GM19238 (cell line): ENCODE measurements around the gene ADPRS.

Source experiments
- DNase-seq: peaks from one replicate; pipeline ENCODE4 v3.0.0; 2011; ENCODE audit warnings: low spot score; ENCODE audit not compliant: insufficient read length

ADPRS gene

DNA sequence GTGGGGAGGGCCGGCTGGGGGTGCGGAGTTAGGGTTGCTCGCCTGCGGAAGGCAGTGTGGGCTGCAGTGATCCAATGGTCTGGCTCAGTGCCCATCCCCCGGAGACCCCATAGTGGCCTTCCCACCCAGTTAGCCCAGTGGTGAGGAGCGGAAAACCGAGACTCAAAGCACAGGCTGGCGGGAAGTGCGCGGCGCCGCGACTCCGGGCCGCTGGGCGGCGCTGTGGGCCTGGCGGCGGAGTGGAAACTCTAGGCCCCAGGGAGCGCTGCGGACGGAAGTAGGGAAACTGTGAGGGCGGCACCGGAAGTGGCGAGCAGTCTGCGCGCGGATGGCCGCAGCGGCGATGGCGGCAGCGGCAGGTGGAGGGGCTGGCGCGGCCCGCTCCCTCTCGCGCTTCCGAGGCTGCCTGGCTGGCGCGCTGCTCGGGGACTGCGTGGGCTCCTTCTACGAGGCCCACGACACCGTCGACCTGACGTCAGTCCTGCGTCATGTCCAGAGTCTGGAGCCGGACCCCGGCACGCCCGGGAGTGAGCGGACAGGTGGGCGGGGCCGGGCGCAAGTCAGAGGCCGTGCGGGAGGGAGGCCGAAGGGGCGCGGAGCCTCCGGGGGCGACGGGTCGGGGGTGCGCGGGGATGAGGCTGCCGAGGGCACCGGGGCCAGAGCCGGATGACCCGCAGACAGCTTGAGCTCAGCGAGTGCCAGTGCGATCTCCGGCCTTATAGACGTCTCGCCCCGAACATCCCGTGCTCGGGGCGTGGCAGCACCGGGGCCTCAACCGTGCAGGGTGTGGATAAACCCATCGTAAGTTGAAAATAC is at the start of gene ADPRS:
TSS of gene ADPRS (plus strand) at position 316 of the 816 bp plus-strand sequence. CDS start at position 329, 13 bp downstream.
- DNase-seq, result peak; percentile 94

DNA sequence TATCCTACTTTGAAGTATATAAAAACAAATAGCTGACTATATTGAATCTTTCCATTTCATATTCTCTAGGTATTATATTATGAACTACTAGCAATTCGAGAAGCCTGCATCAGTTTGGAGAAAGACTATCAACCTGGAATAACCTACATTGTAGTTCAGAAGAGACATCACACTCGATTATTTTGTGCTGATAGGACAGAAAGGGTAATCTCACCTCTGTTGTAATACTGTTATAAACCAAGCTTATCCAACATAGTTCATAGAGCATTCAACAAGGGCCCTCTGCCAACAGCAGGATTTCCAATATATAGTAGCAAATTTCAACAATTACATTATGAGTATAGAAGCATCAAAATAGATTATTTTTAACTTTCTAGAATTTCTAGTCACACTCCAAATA is 48.5 kb upstream of the ADPRS start:
- DNase-seq, result no peak

GRCh38 chr1:36051821-36052220 is 36.9 kb upstream of the ADPRS start:
- DNase-seq, result no peak

DNA sequence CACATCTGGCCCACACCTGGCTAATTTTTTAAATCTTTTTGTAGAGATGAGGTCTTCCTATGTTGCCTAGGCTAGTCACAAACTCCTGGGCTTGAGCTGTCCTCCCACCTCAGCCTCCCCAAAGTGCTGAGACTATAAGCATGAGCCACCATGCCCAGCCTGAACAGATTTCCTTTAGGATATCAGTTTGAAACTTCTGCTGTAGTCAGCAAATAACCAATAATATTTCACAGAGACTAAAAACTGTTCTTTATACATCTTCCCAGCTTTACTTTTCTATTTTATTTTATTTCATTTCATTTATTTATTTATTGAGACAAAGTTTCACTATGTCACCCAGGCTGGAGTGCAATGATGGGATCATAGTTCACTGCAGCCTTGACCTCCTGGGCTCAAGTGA is 34.7 kb upstream of the ADPRS start:
- no peak for DNase-seq

- DNase-seq, result no peak
These were observed 33.0 kb upstream of the ADPRS start for GRCh38 chr1:36055706-36056105.

DNA sequence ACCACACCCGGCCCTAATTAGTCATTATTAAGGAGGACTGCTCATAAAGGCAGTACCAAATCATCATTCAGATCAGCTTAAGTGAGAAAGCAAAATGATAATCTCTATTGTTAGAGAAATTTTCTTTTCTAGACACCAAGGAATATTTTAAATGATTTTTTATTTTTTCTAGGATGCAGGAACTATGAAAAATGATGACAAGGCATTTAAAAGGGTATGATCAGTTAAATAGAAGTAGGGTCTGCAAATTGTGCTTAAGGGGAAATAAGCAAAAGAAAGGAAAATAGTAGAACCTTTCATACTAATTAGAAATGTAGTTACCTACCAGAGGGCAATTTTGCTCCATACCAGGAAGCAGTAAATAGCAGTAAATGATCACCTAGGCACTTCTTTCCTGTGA is 26.4 kb upstream of the ADPRS start:
- no peak for DNase-seq

GRCh38 chr1:36067871-36068270 is 20.8 kb upstream of the ADPRS start:
- DNase-seq, result no peak

- DNase-seq, result no peak
These were observed 19.8 kb upstream of the ADPRS start for GRCh38 chr1:36068866-36069265.

- no peak for DNase-seq
These were observed 18.3 kb upstream of the ADPRS start for GRCh38 chr1:36070349-36070748.

DNA sequence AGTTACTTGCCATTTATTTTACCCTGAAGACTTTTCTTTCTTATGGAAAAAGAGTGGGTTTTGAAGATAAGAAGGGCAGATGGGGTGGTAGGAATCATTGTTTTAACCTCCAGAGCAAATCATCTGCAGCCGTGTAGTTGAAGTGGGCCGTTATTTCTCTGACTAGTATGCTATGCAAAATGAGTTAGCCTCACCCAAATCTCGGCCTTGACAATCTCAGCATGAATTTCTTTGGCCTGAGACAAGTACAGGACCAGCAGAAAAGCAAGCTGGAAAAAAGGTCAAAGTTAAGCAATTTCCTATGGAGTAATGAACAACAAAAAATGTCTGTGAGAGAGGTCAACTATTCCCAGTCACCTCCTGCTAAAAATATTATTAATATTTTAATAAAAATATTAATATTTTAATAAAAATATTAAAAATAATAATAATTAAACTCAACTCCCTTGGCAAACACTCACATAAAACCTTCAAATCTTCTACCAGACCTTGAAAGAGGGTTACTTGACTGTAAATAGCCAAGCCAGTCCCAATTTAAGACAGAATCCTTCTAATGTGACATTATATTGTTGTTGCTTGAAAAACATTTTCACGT is 11.6 kb upstream of the ADPRS start:
- DNase-seq, result no peak

- no peak for DNase-seq
These were observed 8.5 kb upstream of the ADPRS start for GRCh38 chr1:36080236-36080635.

- DNase-seq, result no peak
These were observed 7.9 kb upstream of the ADPRS start for GRCh38 chr1:36080801-36081200.

DNA sequence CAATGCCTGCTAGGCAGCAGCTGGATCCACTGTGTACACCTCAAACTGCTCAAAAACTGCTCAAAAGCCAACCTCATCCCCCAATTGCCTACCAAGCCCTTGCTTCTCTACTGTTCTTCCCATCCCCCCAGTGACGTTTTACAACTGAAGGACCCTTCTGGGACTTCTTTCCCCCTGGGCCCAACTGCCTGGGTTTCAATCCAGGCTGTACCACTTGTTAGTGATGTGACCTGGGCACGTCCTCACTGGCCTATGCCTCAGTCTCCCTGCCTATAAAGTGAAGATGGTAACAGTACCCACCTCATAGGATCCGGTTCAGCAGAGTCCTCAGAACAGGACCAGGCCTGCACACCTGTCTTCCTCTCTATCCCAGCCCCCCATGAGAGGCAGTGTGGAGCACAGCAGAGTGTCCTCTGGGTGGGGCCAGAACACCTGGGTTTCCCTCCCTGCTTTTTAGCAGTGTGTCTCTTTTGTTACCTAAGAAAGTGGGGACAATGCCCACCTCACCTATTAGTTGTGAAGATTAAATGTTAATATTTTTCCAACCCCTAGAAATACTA is 6.7 kb upstream of the ADPRS start:
- no peak for DNase-seq

DNA sequence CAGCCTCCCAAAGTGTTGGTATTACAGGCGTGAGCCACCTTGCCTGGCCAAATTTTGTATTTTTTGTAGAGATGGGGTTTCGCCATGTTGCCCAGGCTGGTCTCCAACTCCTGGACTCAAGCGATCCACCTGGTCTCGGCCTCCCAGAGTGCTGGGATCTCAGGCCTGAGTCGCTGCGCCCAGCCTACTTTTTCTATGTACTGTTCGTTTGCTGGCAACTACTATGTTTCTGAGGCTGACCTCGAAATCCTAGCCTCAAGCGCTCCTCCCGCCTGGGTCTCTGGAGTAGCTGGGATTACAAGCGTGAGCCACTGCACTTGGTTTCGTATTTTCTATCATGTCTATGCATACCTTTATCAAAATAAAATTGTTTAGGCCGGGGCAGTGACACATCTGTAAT is 5.5 kb upstream of the ADPRS start:
- DNase-seq, result no peak

- DNase-seq, result no peak
These were observed 4.8 kb upstream of the ADPRS start, which contains the start of gene TEKT2 for GRCh38 chr1:36083635-36084496. TSS of gene TEKT2 (plus strand) at chr1:36084094. CDS start at chr1:36084922, 828 bp downstream.

- no peak for DNase-seq
These were observed 4.1 kb upstream of the ADPRS start for GRCh38 chr1:36084497-36085115.

DNA sequence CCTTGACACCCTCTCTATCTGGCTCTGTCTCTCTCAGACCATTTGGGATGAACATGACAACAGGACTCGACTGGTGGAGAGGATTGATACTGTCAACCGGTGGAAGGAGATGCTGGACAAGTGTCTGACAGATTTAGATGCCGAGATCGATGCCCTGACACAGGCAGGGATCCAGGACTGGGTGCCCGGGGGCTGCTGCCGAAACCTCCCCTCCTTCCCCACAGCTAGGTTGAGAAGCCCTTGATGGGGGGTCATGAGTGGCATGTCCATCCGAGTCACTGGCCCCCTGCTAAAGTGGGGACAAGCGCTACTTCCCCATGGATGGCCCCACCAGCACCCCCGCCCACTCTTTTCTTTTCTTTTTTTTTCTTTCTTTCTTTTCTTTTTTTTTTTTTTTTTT is 3.6 kb upstream of the ADPRS start:
- DNase-seq, result no peak

- DNase-seq, result no peak
These were observed 2.8 kb upstream of the ADPRS start for GRCh38 chr1:36085686-36086526.

DNA sequence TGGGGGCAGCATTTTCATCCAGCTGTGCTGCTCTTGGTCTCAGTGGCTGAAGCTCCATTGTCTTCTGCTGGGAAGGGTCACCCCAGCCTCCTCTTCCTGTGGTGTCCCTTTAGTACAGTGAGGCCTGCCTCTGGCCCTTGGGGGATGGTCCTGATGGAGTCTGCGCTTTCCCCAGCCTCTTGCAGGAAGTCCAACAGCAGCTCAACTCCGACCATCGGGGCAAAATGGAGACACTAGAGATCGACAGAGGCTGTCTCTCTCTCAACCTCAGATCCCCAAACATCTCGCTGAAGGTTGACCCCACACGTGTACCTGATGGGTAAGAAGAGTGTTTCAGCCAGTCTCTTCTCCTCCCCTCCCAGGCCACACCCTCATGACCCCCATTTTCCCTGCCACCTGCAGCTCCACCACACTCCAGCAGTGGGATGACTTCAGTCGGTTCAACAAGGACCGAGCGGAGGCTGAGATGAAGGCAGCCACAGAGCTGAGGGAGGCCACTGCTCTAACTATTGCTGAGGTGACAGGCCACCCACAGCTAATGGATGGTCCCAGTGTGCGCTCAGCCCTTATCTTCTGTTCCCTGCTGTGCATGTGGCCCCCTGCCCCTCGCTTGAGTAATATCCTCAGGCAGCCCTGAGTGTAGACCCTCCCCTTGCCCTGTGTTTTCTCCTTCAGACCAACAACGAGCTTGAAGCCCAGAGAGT is 2.0 kb upstream of the ADPRS start:
- DNase-seq, result no peak
